GDM1 (cell line): ENCODE results near the gene DTX4.

Source experiments
- DNase-seq: peaks from one replicate; lab custom pipeline; 2025; lab: John Stamatoyannopoulos, UW

Gene DTX4

GRCh38 chr11:59192446-59193020 lies 20.6 kb downstream of the DTX4 start:
- no peak for DNase-seq

- no peak for DNase-seq
These were observed 21.7 kb downstream of the DTX4 start for GRCh38 chr11:59193587-59194130.

- no peak for DNase-seq
These were observed 23.7 kb downstream of the DTX4 start for GRCh38 chr11:59195586-59195985.

- no peak for DNase-seq
These were observed 24.8 kb downstream of the DTX4 start for GRCh38 chr11:59196777-59197176.

GRCh38 chr11:59197991-59198390 lies 26.1 kb downstream of the DTX4 start:
- DNase-seq: no peak

GRCh38 chr11:59198726-59199125 lies 26.8 kb downstream of the DTX4 start:
- DNase-seq: no peak

- no peak for DNase-seq
These were observed 27.9 kb downstream of the DTX4 start for GRCh38 chr11:59199546-59200422.

- DNase-seq: no peak
These were observed 28.5 kb downstream of the DTX4 start for GRCh38 chr11:59200423-59200746.

GRCh38 chr11:59201353-59201752 lies 29.4 kb downstream of the DTX4 start:
- DNase-seq: no peak

- no peak for DNase-seq
These were observed 32.8 kb downstream of the DTX4 start for GRCh38 chr11:59204746-59205145.

- DNase-seq: no peak
These were observed 33.7 kb downstream of the DTX4 start for GRCh38 chr11:59205648-59206047.

- DNase-seq: no peak
These were observed 34.7 kb downstream of the DTX4 start for GRCh38 chr11:59206635-59207034.

GRCh38 chr11:59207988-59208451 lies 36.1 kb downstream of the DTX4 start:
- peak; percentile 9 for DNase-seq

GRCh38 chr11:59208956-59209355 lies 37.0 kb downstream of the DTX4 start:
- no peak for DNase-seq

- DNase-seq: no peak
These were observed 40.3 kb downstream of the DTX4 start for GRCh38 chr11:59212222-59212621.

- no peak for DNase-seq
These were observed 41.1 kb downstream of the DTX4 start, which contains the start of gene MPEG1 for GRCh38 chr11:59212744-59213631. MPEG1 (minus strand) TSS chr11:59212927; CDS start chr11:59212865, 62 bp downstream.

GRCh38 chr11:59214141-59214893 lies 42.4 kb downstream of the DTX4 start:
- no peak for DNase-seq

GRCh38 chr11:59216641-59217564 lies 45.0 kb downstream of the DTX4 start:
- peak; percentile 53 for DNase-seq

- no peak for DNase-seq
These were observed 46.4 kb downstream of the DTX4 start for GRCh38 chr11:59218319-59218718.

- no peak for DNase-seq
These were observed 47.0 kb downstream of the DTX4 start for GRCh38 chr11:59218893-59219292.
